Choroid plexus epithelial cell (primary cell): ENCODE data around the gene PEBP1.

Experiments used
- DNase-seq: peaks from one replicate; pipeline ENCODE4 v3.0.0-alpha.2; 2010; ENCODE audit warnings: low read depth
- H3K4me3 ChIP-seq: 2 replicates; pipeline ENCODE4 v1.5.1; 2011; ENCODE audit warnings: low read depth, mild to moderate bottlenecking, control low read depth, low read length, moderate library complexity
- CTCF ChIP-seq: conservative IDR thresholded peaks from 2 replicates; pipeline ENCODE4 v1.5.1; 2011; ENCODE audit warnings: low read depth, mild to moderate bottlenecking, control low read depth, inconsistent platforms, low read length, moderate library complexity

Gene PEBP1

DNA sequence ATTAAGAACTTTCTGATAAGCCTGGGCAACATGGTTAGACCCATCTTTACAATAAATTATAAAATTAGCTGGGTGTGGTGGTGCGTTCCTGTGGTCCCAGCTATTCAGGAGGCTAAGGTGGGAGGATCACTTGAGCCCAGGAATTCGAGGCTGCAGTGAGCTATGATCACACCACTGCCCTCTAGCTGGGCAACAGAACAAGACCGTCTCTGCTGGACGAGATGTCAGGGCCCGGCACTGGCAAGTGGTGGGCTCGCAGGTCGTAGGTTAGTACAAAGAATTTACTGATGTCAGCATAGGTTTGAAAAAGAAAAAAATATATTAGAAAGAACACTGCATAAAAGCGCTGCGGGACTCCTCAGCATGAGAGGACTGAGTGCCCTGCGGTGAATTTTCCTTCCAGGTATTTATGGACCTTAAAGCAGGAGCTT, 16.5 kb upstream of the PEBP1 start:
- no peak overlapping the region for H3K4me3 ChIP-seq
- DNase-seq, result no peak
- TF ChIP-seq CTCF, result no peak

GRCh38 chr12:118120579-118121363, 15.2 kb upstream of the PEBP1 start:
- DNase-seq, result peak; percentile 85
- no peak overlapping the region for H3K4me3 ChIP-seq
- peak; percentile 68 for TF ChIP-seq CTCF

DNA sequence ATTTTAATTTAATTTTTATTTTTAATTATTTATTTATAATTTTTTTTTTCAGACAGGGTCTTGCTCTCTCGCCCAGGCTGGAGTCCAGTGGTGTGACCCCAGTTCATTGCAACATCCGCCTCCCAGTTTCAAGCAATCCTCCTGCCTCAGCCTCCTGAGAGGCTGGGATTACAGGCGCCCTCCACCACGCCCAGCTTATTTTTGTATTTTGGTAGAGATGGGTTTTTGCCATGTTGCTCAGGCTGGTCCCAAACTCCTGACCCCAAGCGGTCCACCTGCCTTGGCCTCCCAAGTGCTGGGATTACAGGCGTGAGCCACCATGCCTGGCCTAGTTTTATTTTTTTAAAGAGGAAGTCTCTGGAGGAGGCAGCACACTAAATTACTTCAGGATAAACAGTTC, 13.7 kb upstream of the PEBP1 start:
- no peak for TF ChIP-seq CTCF
- DNase-seq, result no peak
- no peak overlapping the region for H3K4me3 ChIP-seq

DNA sequence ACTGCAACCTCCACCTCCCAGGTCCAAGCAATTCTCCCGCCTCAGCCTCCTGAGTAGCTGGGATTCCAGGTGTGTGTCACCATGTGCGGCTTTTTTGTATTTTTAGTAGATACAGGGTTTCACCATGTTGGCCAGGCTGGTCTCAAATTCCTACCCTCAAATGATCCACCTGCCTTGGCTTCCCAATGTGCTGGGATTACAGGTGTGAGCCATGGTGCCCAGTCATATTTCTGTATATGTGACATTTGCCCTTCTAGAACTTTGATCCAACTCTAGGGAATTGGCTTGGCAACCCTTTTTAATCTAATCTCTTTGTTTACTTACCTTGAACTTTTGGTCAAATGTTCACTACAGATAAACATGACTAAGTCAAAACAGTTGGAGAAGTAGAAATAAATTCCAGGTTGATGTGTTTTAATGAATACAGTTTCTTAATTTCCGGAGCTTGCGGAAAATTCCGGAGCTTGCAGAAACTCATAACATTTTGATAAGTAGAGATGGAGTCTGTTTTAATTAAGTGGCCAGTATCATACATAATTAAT, 11.5 kb upstream of the PEBP1 start:
- no peak for DNase-seq
- TF ChIP-seq CTCF, result no peak
- H3K4me3 ChIP-seq, result no peak overlapping the region

DNA sequence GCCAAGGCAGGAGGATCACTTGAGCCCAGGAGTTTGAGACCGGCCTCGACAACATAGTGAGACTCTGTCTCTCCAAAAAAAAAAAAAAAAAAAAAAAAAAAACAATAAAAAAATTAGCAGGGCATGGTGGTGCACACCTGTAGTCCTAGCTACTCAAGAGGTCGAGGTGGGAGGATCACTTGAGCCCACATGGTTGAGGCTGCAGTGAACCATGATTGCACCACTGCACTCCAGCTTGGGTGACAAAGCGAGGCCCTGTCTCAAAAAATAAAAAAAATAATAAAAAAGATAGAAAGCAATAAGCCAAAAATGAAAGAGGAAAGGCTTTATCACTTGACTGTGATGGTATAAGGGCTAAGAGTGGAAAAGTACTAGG, 10.2 kb upstream of the PEBP1 start:
- DNase-seq, result no peak
- no peak for TF ChIP-seq CTCF
- no peak overlapping the region for H3K4me3 ChIP-seq

DNA sequence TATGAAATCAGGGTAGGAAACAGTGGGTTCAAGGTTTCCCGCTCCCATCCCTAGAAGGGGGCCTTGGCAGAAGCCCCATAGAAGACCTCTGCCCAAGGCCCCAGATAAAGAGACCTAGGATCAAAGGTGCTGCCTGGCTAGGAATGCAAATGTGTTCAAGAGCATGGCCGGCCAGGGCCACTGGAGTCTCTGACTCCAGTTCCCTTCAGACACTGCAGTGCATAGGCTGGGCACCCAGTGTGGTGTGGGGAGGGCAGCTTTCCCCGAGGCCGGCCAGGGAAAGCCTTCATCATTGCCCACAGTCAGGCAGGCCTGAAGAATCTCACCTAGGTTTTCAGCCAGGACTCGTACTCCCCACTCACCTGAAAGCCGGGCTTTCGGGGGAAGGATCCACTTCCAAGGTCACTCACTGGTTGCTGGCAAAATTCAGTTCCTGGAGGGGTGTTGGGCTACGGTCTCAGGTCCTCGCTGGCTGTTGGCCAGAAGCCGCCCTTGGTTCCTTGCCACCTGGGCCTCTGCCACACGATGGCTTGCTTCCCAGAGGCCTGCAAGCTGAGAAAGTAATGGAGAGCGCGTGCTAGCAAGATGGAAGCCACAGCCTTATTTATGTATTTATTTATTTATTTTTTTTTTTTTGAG, 9.7 kb upstream of the PEBP1 start:
- no peak overlapping the region for H3K4me3 ChIP-seq
- no peak for DNase-seq

More for the DNA sequence above, 9.7 kb upstream of the PEBP1 start:
- no peak for TF ChIP-seq CTCF
